ENCODE data around the gene RALGPS1. TPM values are rescaled to one million over a fixed set of nuclear protein-coding genes. Genes with fewer than 3 reads are reported as not detected.

RALGPS1 gene
- total and polyA plus RNA-seq, 2 of the 13 experiments (the other 11 are each of a cell fraction or from before 2014, with no cell fraction given), result 3.7 to 6.5 TPM

DNA sequence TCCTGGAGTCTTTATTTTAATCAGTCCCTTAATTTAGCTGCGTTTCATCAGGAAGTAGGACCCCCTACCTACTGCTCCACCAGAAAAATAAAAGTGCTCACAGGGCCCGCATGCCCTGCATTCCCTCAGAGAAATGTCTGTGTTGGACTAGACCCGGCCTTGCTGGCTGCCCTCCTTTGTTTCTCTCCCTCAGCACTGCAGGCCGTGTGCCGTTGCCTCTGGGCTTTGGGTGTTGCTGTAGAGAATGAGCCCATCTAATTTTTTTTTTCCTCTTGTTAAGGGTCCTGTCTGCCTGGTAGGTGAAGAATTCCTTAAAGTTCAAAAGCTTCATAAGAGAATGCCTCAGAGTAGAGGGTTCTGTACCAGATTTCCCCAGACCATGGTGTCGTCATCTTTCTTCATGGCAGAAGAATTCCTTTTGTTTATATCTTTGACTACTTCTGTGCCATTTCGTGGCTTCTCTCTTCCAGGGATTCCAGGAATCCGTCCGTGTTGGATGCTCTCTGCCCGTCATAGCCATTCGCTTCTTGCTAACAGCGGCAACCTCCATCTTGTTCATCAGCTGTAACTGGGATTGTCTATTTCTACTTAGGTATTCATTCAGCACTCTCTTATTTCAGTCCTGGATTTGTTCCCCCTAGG is 257.6 kb downstream of the RALGPS1 start:
- H3K27me3 ChIP-seq (ENCODE audit: control insufficient read depth in 1 of 2, insufficient read depth in 2 of 2, low read length in 2 of 2), result no peaks in the 10 kb centered on the region; a peak in 1 of 5 replicates
- no peak overlapping the region for H3K27ac ChIP-seq (ENCODE audit: extremely low read length, insufficient read depth, low read length)
- no peaks in the 10 kb centered on the region for H3K79me2 ChIP-seq (ENCODE audit: insufficient read depth, low read length)
- no peak for ATAC-seq
- H3K4me1 ChIP-seq (ENCODE audit: insufficient read depth, low read length), result no peaks in the 10 kb centered on the region; the same call in 1 of the 2 replicates
- no TSS peak for BruUV-seq (replicated peaks)
- TF ChIP-seq, protein P1, sequence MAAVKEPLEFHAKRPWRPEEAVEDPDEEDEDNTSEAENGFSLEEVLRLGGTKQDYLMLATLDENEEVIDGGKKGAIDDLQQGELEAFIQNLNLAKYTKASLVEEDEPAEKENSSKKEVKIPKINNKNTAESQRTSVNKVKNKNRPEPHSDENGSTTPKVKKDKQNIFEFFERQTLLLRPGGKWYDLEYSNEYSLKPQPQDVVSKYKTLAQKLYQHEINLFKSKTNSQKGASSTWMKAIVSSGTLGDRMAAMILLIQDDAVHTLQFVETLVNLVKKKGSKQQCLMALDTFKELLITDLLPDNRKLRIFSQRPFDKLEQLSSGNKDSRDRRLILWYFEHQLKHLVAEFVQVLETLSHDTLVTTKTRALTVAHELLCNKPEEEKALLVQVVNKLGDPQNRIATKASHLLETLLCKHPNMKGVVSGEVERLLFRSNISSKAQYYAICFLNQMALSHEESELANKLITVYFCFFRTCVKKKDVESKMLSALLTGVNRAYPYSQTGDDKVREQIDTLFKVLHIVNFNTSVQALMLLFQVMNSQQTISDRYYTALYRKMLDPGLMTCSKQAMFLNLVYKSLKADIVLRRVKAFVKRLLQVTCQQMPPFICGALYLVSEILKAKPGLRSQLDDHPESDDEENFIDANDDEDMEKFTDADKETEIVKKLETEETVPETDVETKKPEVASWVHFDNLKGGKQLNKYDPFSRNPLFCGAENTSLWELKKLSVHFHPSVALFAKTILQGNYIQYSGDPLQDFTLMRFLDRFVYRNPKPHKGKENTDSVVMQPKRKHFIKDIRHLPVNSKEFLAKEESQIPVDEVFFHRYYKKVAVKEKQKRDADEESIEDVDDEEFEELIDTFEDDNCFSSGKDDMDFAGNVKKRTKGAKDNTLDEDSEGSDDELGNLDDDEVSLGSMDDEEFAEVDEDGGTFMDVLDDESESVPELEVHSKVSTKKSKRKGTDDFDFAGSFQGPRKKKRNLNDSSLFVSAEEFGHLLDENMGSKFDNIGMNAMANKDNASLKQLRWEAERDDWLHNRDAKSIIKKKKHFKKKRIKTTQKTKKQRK (IDR thresholded peaks at IDR 0.05; ENCODE audit: low read length), result no peak
- TF ChIP-seq ZNF333 (CRISPR knock-in tag; IDR thresholded peaks at IDR 0.05; ENCODE audit: borderline replicate concordance), result no peak
- no peak for TF ChIP-seq ZNF7 (CRISPR knock-in tag; IDR thresholded peaks at IDR 0.05)
- no peak for TF ChIP-seq HNRNPH1 (optimal IDR thresholded peaks at IDR 0.05; ENCODE audit: low read depth, low read length)
- no peak for TF ChIP-seq SNAI1 (CRISPR knock-in tag; IDR thresholded peaks at IDR 0.05; ENCODE audit: borderline replicate concordance)
- TF ChIP-seq XBP1 (CRISPR knock-in tag; IDR thresholded peaks at IDR 0.05), result no peak
- TF ChIP-seq HNF4A (CRISPR knock-in tag; IDR thresholded peaks at IDR 0.05), result no peak
- no peak for TF ChIP-seq NFKB2 (CRISPR knock-in tag; IDR thresholded peaks at IDR 0.05; ENCODE audit: borderline replicate concordance)
- no peak for TF ChIP-seq CCAR2 (optimal IDR thresholded peaks at IDR 0.05; ENCODE audit: low read depth, low read length)
- TF ChIP-seq POLR2G (IDR thresholded peaks at IDR 0.05; ENCODE audit: low read depth, low read length), result no peak
- no peak for TF ChIP-seq ZNF562 (CRISPR knock-in tag; IDR thresholded peaks at IDR 0.05; ENCODE audit: borderline replicate concordance)
- no peak for TF ChIP-seq RXRA (CRISPR knock-in tag; IDR thresholded peaks at IDR 0.05)
- no peak for TF ChIP-seq REL (CRISPR knock-in tag; conservative IDR thresholded peaks at IDR 0.05)
- no peak overlapping the region for H3K9ac ChIP-seq (ENCODE audit: insufficient read depth, low read depth, low read length)
- no peaks in the 10 kb centered on the region for H3K9me3 ChIP-seq (ENCODE audit: low read length)
- ChIA-PET POLR2A (no interaction called here), CTCF (ENCODE audit: low intra/inter-chr PET ratio, low total read pairs) (no interaction called here)
- H2AFZ ChIP-seq (ENCODE audit: low read length), result no peak overlapping the region
- intact Hi-C loops (cut with micrococcal nuclease; ENCODE audit: unreplicated experiment), result no loop called here
- in situ Hi-C loops (cut with HindIII; ENCODE audit: extremely low pct_ligation_motif_present, low pct_unique_long_range_greater_than_20kb), result no loop called here
- no peak overlapping the region for H3K4me3 ChIP-seq (replicated peaks in 1 of 3; ENCODE audit: insufficient read depth in 1 of 3, low read depth in 2 of 3, low read length in 3 of 3)
- DNase-seq (ENCODE audit: low spot score), result no peak
- no peaks in the 10 kb centered on the region for H3K36me3 ChIP-seq (replicated peaks in 1 of 2; ENCODE audit: control insufficient read depth in 1 of 2, insufficient read depth in 2 of 2, low read length in 2 of 2)
- H4K20me1 ChIP-seq (ENCODE audit: insufficient read depth, low read length), result no peaks in the 10 kb centered on the region
- 89% methylated on average over 12 of the region's 12 CpGs for WGBS (ENCODE audit: low lambda C conversion rate)
- FAIRE-seq, result no peak
- H3K4me2 ChIP-seq (ENCODE audit: low read depth, low read length), result no peak overlapping the region

All from HepG2 (cell line).